CD4-positive, alpha-beta T cell (primary cell): ENCODE results near the gene ENPEP. TPM values are rescaled to one million over a fixed set of nuclear protein-coding genes. Genes with fewer than 3 reads are reported as not detected.

Source experiments
- ATAC-seq: fragments of 200-7000 bp; cut with Tn5 transposase; one replicate; pipeline ENCODE4 v1.10.0; 2022; ENCODE audit warnings: mild to moderate bottlenecking; ENCODE audit not compliant: poor library complexity
- CTCF ChIA-PET: fragments of 350-600 bp; sonication (Branson Sonifier 250); formaldehyde crosslinking; loops from one replicate; lab custom pipeline; 2021; ENCODE audit warnings: antibody characterized with exemption, inconsistent platforms; lab: Charles Lee
- POLR2A ChIA-PET: fragments of 350-600 bp; sonication (Branson Sonifier 250); formaldehyde crosslinking; loops from one replicate; lab custom pipeline; 2021; ENCODE audit warnings: antibody characterized with exemption, inconsistent platforms; lab: Charles Lee
- DNase-seq, 14 experiments: peaks; one replicate each; pipeline ENCODE4 v3.0.0-alpha.2; 2013 to 2020; ENCODE audit warnings: mixed read lengths in 2 of 14
- H3K27ac ChIP-seq, 2 donors: one replicate each; pipeline versions ENCODE4 v1.5.1 to v1.7.0; 2013; ENCODE audit warnings: low read length in 2 of 2, low read depth in 1 of 2, mild to moderate bottlenecking in 1 of 2
- H3K27me3 ChIP-seq, 2 experiments: 1 replicate in 1 of 2; 2 replicates in 1 of 2; pipeline versions ENCODE4 v1.6.1 to v1.7.0; 2013; ENCODE audit warnings: low read length in 2 of 2, control low read depth in 1 of 2, mild to moderate bottlenecking in 1 of 2, moderate library complexity in 1 of 2; ENCODE audit not compliant: insufficient read depth in 2 of 2, control insufficient read depth in 1 of 2
- H3K36me3 ChIP-seq: one replicate; pipeline ENCODE4 v1.6.1; 2013; ENCODE audit warnings: low read length, control low read depth; ENCODE audit not compliant: insufficient read depth
- H3K4me1 ChIP-seq: one replicate; pipeline ENCODE4 v1.6.1; 2013; ENCODE audit warnings: low read length, control low read depth; ENCODE audit not compliant: insufficient read depth
- H3K4me3 ChIP-seq: one replicate; pipeline ENCODE4 v1.5.1; 2013; ENCODE audit warnings: mild to moderate bottlenecking, low read length, moderate library complexity
- H3K9me3 ChIP-seq, 2 experiments: 1 replicate in 1 of 2; 2 replicates in 1 of 2; pipeline versions ENCODE4 v1.6.1 to v1.7.0; 2013; ENCODE audit warnings: low read length in 2 of 2, mild to moderate bottlenecking in 2 of 2, control low read depth in 1 of 2, moderate library complexity in 1 of 2; ENCODE audit not compliant: control insufficient read depth in 1 of 2, insufficient read depth in 1 of 2
- H3K27ac Mint-ChIP-seq: one replicate; pipeline ENCODE4 v1.8.0; 2020; ENCODE audit warnings: mixed read lengths
- H3K27me3 Mint-ChIP-seq: one replicate; pipeline ENCODE4 v1.8.0; 2021; ENCODE audit warnings: mixed read lengths
- H3K36me3 Mint-ChIP-seq: one replicate; pipeline ENCODE4 v1.8.0; 2021; ENCODE audit warnings: low read depth, mixed read lengths
- H3K4me1 Mint-ChIP-seq: one replicate; pipeline ENCODE4 v1.8.0; 2021; ENCODE audit warnings: low read depth, mixed read lengths
- H3K4me3 Mint-ChIP-seq: one replicate; pipeline ENCODE4 v1.8.0; 2020; ENCODE audit warnings: mild to moderate bottlenecking, mixed read lengths
- H3K9me3 Mint-ChIP-seq: one replicate; pipeline ENCODE4 v1.8.0; 2020; ENCODE audit warnings: mixed read lengths
- intact Hi-C, 2 experiments: fragments of 100-400 bp; cut with DNase I in 1 of 2; cut with micrococcal nuclease in 1 of 2; formaldehyde crosslinking; loops; one replicate each; pipeline versions ENCODE4 v1.15.1 to v1.9.0; 2023 to 2025; cut with DNase I, micrococcal nuclease
- total RNA-seq, 174 experiments: library from RNA in 2 of 174; stranded (reverse) in 2 of 174; gene quantifications; one replicate each; pipeline ENCODE4 v1.2.3 and lab custom pipeline; 2021 to 2026
- TF ChIP-seq, protein P1 (sequence below): fragments of 200-600 bp; IDR thresholded peaks from one replicate; pipeline ENCODE4 v1.8.0; 2022; ENCODE audit warnings: antibody characterized with exemption, mild to moderate bottlenecking

Gene ENPEP
- total RNA-seq, 2 experiments from 2014 or later: not detected

DNA sequence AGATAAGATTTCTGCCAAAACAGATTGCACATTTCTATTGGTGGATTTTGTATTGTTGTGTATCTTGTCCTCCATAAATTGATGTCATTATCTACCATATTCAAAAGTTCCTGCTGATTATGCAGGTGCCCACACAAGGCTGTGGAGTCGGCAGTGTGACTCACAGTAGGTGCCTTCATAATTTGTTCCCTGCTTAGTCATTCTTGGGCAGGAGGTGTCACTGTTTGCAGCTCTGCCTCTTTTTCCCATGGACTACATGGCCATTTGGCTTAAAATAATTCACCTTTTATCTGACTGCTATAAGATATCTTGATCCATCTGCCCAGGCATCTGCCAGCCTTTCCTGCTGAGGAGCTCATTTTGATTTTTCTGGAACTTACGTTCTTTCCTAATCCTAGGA lies 33.6 kb upstream of the ENPEP start:
- intact Hi-C loops: no loop called here
- no peaks in the 10 kb centered on the region for H3K4me1 ChIP-seq
- no peaks in the 10 kb centered on the region for H3K36me3 ChIP-seq
- Mint-ChIP-seq H3K27me3 (peaks cover 48% of the 10 kb centered on the region), H3K27ac (no peak overlapping the region), H3K4me3 (no peak overlapping the region), H3K36me3 (no peaks in the 10 kb centered on the region), H3K9me3 (no peaks in the 10 kb centered on the region), H3K4me1 (no peaks in the 10 kb centered on the region)
- ChIA-PET CTCF (no interaction called here), POLR2A (no interaction called here)
- DNase-seq: no peak
- TF ChIP-seq, protein P1, sequence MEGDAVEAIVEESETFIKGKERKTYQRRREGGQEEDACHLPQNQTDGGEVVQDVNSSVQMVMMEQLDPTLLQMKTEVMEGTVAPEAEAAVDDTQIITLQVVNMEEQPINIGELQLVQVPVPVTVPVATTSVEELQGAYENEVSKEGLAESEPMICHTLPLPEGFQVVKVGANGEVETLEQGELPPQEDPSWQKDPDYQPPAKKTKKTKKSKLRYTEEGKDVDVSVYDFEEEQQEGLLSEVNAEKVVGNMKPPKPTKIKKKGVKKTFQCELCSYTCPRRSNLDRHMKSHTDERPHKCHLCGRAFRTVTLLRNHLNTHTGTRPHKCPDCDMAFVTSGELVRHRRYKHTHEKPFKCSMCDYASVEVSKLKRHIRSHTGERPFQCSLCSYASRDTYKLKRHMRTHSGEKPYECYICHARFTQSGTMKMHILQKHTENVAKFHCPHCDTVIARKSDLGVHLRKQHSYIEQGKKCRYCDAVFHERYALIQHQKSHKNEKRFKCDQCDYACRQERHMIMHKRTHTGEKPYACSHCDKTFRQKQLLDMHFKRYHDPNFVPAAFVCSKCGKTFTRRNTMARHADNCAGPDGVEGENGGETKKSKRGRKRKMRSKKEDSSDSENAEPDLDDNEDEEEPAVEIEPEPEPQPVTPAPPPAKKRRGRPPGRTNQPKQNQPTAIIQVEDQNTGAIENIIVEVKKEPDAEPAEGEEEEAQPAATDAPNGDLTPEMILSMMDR: no peak
- no peaks in the 10 kb centered on the region for H3K27me3 ChIP-seq
- ATAC-seq: no peak
- no peaks in the 10 kb centered on the region for H3K9me3 ChIP-seq
- H3K27ac ChIP-seq: no peak overlapping the region
- H3K4me3 ChIP-seq: no peak overlapping the region

DNA sequence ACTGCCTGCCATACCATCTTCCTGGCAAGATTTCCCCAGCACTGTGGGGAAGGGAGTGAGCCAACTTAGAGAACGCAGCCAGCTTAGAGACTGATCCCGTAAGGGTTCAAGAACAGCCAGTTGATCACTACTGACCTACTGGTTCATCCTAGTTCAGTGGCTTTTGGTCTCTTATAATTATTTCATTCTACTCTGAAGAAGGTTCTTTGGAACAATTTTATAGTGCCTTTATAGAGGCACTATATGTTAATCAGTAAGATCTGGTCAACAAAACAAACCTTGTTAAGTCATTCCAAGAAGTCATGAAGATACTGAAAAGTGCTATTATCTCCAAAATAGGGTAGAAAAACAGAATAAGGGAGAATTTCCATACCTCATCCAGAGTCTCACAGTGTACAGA lies 33.2 kb upstream of the ENPEP start:
- Mint-ChIP-seq H3K9me3 (no peaks in the 10 kb centered on the region), H3K36me3 (no peaks in the 10 kb centered on the region), H3K27me3 (peaks cover 44% of the 10 kb centered on the region), H3K4me1 (no peaks in the 10 kb centered on the region), H3K27ac (no peak overlapping the region), H3K4me3 (no peak overlapping the region)
- Histone ChIP-seq H3K4me3 (no peak overlapping the region), H3K36me3 (no peaks in the 10 kb centered on the region), H3K4me1 (no peaks in the 10 kb centered on the region), H3K27me3 (no peaks in the 10 kb centered on the region), H3K9me3 (no peaks in the 10 kb centered on the region), H3K27ac (no peak overlapping the region)
- POLR2A ChIA-PET: no interaction called here
- intact Hi-C loops: no loop called here
- DNase-seq (no peak), ATAC-seq (no peak)
- TF ChIP-seq, protein P1: no peak
- CTCF ChIA-PET: no interaction called here

DNA sequence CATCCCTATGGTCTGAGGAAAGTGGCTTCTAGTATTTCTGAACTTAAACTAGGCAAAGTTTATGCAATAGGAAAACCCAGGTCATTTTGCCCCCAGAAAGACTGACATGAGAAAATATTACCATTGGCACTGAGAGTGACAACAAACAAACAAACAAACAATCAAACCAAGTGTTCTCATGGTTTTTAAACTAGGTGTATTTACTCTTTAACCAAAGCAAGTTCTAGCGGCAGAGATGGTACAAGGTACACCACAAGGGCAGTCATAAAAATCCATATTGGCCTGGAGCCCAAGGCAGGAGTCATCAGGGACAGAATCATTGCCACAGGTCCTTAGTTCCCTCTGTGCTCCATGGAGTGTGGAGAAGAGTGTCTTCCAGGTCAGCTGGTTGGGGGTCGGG lies 26.0 kb upstream of the ENPEP start:
- Mint-ChIP-seq H3K9me3 (no peaks in the 10 kb centered on the region), H3K27me3 (peaks cover 10% of the 10 kb centered on the region), H3K4me3 (no peak overlapping the region), H3K36me3 (no peaks in the 10 kb centered on the region), H3K27ac (no peak overlapping the region), H3K4me1 (no peaks in the 10 kb centered on the region)
- Histone ChIP-seq H3K27me3 (no peaks in the 10 kb centered on the region), H3K4me1 (no peaks in the 10 kb centered on the region), H3K9me3 (no peaks in the 10 kb centered on the region), H3K27ac (no peak overlapping the region), H3K4me3 (no peak overlapping the region), H3K36me3 (no peaks in the 10 kb centered on the region)
- CTCF ChIA-PET: interaction anchor here (0.9 kb wide), 1 partner anchor 10 kb away, joined by 3 read pairs; no protein-coding TSS in a partner anchor
- no peak for DNase-seq
- no peak for ATAC-seq
- POLR2A ChIA-PET: no interaction called here
- intact Hi-C loops: no loop called here
- TF ChIP-seq, protein P1: no peak
